GM19328 (cell line): ENCODE data around the gene CARS2.

Experiments used
- ATAC-seq: cut with Tn5 transposase; IDR thresholded peaks from one replicate; pipeline ENCODE4 v1.9.1; 2021; ENCODE audit warnings: mild to moderate bottlenecking, moderate library complexity; ENCODE audit not compliant: unreplicated experiment

The CARS2 gene

DNA sequence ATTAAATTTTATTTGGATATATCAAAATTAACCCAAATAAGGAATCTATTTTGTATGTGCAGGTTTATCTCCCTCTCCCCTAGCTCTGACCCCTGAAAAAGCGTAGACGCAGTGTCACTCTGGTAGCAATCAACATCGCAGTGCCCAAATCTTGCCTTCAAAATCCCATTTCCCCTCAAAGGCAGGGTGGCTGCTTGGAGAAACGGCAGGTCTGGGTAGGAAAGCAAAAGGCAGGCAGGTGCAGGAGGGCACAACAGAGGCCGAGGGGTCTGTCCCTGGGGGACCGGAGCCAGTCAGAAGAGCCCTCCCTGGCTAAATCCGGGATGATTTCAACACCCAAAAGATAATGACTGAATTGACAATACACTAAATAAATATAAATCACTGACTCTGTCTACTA, 48.7 kb downstream of the CARS2 start:
- ATAC-seq: no peak

DNA sequence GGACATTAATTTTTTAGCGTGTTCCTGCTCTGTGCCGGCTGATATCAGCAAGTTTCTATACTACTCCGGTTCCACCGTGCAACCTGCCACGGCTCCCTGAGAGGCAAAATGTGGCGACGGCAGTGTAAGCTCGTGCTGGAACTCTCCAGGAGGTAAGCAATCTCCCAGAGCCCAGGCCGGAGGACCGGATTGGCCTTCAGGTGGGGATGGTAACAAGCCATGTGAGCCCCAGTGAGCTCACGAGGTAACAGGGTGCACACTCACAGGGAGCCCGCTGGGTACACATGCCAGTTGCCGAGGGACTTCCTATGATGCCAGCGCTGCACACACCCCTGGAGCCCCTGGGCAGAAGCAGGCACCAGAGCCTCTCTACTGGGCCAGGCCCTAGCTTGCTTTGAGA, 52.1 kb downstream of the CARS2 start:
- ATAC-seq: no peak

DNA sequence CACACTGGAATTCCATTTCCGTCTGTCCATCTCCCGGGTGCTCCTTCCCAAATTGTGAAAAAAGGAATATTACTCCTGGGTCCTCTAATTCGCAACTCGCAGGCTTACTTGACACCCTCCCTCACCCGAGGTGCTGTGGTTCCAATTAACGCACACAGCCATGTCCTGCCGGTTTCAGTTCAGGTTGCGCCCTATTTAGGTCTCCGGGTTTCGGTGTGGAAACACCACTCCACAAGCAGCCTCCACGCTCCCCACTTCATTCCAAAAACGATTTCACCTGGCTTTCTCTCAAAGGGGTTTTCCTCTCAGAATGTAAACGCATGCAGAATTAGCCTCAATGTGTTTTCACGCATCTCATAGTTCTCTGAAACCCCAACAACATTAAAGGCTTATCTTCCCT, 52.6 kb downstream of the CARS2 start:
- no peak for ATAC-seq

DNA sequence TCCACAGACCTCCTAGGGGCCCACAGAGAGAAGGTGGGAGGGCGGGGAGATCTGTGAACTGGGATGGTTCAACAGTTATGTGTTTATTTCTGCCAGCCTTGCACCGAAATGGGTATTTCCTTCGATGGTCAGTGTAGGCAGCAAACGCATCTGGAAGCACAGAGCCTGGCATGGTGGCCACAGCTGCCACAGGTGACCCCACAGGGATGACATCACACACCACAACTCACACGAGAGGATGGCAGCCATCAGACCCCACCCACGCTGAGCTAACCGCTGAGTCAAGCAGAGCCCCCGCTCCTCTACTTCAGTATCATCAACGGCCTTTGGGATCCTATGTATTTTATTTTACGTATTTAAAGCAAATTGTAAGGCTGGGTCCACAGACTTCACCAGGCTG, 53.2 kb downstream of the CARS2 start:
- no peak for ATAC-seq

DNA sequence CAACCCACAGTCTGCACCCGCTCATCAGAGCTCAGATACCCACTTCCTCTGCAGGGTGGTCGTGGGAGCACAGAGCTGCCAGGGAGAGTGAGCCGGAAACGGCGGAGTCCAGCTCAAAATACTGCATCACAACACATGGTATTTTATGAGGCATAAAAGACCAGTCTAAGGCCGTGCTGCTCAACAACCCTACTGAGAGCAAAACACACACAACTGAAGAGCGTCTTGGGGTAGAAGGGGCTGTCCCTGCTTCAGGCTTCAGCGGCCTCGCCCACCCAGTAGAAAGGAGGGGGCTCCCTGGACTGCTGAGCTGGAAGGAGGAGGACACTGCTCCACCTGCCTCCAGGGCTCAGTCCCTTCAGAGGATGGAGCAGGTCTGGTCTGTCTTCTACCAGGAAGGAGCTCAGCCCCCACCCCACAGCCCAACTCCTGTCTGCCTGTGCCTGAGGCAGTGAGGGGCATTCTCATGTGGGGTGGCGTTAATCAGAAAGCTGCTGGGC, 53.6 kb downstream of the CARS2 start:
- no peak for ATAC-seq

DNA sequence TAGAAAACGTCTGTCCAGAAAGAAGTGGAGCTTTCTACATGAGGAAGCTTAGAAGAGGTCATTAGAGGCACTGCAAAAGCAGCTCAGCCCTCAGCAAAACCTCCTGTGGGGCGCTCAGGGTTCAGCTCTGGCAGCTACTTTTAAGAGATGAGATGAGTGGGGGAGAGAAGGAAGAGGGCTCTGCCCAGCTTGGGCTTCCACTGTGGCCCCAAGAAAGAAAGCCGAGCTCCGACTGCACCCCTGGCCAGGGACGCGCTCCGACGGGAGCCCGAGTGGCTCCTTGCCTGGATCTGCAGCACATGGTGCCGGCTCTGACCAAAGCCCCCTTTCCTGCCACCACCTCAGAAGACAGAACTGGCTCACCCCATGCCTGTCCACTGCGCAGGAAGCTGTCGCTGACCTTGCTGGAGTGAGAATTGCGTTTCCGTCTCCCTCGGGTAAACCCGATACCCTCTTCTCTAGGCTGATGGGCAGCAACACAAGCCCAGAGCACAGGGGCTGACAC, 54.1 kb downstream of the CARS2 start:
- no peak for ATAC-seq

DNA sequence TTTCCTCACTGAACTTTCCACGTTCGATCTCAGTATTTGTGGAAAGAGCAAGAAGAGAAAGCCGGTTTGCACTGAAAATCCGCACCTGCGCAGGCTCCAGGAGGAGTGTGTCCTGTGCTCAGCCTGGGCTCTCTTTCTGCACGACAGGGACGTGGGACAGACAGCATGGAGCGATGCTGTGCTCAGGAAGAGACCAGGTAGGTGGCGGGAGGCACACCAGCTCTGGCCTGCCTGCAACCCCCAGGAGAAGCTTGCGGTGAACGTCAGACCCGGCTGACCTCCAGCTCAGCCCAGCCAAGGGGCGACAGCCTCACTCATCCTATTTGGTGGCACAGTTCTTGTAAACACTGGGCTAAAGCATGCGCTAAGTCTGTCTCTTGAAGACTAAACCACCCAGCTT, 54.6 kb downstream of the CARS2 start:
- no peak for ATAC-seq

DNA sequence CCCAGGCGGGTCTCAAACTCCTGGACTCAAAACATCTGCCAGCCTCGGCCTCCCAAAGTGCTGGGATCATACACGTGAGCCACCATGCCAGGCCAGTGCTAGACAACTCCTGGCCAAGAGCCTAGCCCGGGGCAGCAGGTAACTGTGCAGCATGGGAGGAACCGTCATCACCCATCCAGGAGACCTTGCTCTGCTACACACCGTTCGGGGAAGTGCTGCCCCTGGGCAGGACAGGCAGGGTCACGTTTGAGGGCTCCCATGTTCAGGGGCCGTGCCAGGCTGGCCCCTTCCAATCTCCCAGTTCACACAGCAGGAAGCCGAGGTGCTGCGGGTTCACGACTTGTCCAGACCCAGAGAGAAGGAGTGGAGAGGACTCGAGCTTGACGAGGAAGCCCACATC, 55.5 kb downstream of the CARS2 start:
- ATAC-seq: no peak

DNA sequence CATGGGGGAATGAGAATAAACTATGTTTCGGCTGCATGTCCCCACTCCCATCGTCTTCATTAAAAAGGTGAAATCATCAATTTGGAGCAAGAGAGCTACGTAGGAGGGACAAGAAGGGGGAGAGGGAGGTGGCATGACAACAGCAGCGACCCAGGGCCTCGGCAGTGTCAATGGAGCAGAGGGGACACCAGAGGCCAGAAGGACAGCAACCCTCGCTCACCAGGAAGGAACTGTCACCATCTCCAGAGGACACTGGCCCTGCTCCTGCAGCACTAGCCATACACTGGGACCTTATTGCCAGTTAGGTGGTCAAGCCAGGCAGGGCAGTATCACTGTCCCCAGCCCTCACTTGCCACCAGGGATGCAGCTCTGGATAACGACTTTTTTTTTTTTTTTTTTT, 56.4 kb downstream of the CARS2 start:
- ATAC-seq: no peak

DNA sequence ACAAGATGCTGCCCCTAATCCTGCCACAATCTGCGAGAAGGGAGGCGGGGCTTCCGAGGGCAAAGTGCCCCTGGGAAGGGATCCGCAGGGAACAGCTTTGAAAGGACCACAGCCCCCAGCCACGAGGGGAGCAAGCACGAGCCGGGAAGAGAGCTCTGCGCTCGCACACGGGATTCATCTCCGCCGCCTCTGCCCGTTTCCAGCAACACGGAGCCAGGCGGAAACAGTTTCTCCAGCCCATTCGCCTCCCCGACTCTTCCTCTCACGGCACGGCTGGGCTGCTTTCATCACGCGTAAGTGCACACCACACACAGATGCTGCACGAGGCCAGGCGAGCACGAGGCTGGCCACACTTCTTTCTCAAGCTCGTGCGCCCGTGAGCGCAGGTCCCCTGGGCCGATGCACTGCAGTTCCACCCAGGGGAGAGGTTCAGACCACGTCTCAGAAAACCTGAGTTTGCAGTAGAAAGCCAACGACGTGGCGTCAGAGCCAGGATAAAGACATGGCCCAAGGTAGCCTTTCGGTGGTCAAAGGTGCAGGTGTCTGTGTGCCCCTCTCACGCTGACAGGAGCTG, 57.0 kb downstream of the CARS2 start:
- ATAC-seq: no peak

DNA sequence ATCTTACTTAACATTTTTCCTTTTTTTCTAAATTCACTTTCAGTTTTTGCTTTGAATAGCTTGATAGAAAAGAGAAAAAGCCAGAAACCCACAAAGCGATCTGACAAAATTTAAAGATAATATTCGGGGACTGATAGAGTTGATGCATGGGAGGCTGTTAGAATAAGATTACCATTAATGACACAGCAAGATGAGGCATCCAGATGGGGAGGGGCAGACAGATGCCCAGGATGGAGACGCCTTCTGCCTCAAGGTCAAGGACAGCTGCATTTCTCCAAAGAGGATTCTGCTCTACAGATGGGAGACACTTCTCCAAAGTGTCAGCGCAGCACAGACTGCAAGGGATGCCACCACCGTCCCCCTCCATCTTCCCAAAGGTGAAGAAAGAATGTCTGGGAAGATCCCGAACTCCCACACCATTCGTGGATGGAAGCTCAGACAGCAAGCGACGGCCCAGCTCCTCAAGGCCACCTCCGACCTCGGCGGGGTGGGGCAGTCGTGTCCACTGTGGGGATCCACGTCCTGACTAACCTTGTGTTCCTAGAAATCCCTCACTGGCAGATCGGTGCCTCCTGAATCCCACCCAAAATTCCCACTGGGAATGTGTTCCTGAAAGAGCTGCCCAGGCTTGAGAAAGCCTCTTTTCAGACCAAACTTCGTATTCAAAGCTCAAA, 57.6 kb downstream of the CARS2 start:
- ATAC-seq: no peak

DNA sequence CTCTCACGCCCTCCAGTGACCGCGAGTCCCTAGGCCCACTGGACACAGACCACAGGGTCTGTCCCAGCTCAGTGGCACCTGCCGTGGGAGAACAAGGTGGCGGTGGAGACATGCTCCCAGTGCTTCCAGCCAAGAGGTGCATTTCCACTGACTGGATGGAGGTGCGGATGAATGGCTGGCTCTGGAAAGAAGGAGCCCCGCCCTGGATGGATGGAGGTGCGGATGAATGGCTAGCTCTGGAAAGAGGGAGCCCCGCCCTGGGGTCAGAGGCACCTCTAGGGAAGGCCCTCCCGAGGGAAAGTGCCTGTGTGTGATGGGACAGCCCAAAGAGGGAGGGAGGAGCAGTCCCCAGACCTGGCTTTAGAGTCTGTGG, 58.6 kb downstream of the CARS2 start:
- ATAC-seq: no peak

DNA sequence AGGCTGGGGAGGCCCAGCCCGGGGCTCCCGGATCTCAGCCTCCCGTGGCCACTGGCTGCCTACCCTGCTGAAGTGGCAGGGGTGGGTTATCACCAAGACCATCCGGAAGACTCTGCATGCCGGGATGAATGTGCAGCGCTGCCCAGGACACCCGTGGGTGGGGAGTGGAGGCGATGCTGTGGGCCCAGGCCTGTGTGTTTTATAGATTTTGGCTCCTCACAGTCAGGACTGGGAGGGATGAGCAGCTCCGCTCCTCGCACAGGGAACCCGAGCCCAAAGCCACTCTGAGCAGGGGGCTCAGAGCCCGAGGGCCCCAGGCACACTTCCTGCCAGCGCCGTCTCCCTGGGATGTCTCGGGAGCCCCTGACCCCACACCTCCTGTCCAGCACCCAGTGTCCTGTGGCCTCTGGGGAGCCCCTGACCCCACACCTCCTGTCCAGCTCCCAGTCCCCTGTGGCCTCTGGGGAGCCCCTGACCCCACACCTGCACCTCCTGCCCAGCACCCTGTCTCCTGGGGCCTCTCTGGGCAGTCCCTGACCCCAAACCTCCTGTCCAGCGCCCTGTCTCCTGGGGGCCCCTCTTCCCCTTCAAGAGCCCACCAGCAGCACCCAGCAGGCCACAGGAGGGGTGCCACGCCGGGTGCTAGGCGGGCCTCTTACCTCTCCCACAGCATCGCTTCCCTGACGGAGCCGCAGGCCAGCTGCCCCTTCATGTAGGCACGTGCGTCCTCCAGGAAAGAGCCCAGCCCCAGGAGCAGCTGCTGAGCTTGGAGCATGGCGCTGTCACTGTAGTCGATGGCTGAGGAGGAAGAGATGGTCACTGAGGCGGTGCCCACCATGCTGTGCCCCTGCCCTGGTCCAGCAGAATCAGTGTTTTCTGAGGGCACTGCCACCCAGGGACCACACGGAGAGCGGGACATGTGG, 59.2 kb downstream of the CARS2 start:
- ATAC-seq: no peak

DNA sequence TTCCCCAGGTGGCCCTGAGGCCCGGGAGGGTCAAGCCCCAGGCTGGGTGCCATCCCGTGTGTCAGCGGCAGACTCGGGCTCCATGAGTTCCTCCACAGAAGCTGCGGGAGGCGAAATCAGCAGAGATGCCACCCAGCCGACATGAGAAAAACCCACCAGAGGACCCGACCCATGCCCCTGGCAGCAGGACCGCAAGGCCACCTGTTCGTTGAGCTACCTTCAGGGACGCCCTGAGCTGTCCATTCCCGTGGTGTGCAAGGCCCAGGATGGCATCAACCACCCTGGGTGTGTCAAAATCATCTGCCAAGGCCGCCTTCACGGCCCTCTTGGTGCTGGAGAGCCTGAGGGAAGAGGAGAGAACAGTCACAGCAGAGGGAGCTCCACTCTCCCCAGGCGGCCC, 60.2 kb downstream of the CARS2 start:
- ATAC-seq: no peak

DNA sequence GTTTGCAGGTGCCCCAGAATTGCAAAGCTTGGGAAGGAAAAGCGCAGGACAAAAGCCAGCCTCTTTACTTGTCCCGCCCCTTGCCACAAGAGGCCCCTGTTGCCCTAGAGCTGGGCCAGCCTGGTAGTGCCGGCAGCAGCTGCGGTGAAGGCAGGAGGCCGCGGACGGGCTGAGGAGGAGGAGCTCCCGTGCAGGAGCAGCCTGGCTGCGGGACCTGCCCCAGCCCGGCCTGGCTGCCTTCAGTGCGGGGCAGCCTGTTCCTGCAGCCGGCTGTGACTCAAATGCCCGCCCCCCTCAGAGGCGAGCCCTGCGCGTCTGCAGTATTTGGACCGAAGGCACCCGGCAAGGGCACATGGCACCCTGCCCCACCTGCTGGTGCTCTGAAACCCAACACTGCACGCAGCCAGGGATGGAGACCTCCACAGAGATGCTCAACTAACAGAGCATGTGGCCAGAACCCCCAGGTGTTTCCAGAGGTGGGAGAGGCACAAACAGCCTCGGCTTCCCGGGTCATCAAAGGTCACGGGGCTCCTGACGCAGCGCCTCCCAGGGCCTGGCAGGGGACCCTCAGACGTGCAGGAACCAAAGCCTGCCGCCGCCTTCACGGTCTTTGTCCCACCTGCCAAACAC, 60.9 kb downstream of the CARS2 start:
- peak; percentile 68 for ATAC-seq

DNA sequence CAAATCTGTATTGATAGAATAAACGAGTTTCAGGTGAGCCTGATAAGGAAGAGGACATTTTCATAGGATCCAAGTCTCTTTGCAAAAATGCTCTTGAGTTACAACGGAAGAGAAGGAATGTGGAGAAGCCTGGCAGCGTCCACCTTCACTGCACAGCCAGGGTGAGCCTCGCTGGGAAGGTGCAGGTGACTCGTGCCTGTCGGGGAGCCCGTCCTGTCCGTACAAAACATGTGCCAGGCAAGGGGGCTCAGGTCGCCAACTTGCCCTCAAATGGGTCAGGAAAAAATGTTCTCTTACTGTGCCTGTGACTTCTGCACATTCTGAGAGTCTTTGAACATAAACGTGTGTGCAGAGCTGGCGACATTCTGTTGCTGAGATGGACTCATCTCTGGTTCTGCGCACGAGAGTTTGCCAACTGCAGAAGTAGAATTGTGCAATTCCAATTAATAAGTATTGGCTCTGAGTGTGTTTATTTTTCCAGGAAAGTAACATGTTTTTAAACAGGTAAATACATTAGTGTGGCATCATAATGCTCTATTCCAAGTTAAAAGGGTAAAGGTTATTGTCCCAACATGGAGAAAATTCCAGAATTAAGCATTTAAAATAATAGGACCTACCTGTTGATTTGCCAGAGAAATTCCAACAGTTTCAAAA, 62.0 kb downstream of the CARS2 start:
- no peak for ATAC-seq

DNA sequence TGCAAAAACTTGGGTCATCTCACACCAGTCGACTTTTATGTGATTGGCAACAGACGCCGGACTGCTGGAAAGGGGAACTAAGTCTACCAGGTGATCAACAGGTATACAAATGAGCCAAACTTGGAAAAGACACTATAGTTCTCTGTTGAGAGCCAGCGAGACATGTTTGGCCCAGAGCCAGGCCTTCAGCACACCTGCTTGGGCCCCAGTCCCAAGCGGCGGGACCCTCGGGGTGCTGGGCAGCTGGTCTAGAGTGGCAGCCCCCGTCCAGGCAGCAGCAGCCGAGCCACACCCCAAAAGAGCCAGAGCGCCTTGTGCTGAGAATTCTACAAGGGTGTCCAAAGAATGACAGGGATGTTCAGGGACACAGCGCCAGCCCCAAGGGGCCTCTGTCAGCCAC, 62.6 kb downstream of the CARS2 start:
- no peak for ATAC-seq

DNA sequence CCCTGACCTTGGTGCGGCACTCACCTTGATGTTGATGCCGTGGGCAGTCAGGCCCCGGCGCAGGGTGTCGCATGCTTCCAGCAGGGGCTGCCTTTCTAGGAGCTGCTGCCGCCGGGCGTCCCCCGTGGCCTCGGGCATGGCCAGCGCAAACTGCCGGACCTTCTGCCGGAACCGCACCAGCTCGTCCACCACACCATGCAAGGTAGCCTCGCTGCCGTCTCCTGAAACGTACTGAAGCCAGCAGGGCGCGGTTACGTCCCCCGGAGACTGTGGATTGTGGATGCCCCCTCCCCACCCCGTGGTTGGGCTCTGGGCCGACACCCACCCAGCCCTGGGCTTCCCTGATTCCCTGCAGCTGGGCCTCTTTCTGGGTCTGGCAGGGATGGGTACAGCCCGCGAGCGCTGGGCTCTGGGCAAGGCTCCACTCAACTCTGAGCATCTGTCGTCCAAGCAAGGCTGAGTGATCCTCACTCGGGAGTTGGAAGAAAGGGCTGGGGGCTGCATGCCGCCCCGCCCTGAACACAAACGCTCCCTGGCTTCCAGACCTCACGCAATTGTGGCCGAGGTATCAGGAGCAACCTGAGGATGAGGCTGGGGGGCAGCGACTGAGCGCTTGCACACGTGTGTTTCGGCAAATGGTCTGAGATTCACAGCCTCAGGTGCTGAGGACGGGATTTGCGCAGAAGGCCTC, 63.5 kb downstream of the CARS2 start:
- ATAC-seq: no peak

DNA sequence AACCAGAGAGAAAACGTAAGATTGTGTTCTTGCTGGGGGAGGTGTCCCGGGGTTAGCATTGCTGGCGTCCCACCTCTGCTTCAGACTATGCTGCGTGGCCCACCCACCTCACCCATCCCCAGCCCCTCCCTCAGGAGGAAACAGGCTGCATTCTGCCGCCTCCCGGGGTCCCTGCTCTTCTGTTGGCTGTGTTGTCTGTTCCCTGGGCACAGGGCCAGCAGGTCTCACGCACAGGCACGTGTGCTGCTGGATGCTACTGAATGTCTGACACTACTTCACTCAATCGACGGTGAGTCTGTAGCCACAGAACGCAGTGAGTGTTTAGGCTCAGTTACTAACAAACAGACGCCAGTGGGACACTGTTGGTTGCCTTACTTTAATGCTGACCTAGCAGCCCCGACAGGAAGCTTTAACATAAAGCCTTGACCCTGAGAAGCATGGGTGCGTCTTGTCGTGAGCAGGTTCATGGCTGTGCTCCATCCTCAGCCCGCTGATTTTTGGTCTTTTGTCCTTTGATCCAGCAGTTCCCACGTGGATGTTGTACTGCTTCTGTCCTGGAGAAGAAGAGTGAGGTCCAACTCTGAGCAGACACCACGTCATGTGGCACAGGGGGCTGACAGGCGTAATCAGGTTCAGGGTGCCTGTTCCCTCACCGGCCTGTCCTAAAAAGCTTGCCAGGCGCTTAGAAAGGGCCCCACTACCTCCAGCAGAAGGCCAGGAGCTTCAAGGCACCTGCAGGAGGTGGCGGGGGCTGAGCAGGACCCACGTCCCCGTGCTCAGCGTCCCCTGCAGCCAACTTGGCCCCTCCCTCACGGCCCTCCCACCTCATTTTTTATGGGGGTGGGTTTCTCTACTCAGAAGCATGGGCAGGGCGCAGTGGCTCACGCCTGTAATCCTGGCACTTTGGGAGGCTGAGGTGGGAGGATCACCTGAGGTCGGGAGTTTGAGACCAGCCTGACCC, 64.6 kb downstream of the CARS2 start:
- ATAC-seq: no peak
